ENCODE results near the gene SLC12A8. TPM values are rescaled to one million over a fixed set of nuclear protein-coding genes. Genes with fewer than 3 reads are reported as not detected.

Gene SLC12A8
- polyA plus RNA-seq, 1 of the 3 experiments (the other 2 are of a cell fraction), result 7.5 TPM

- H3K9me3 ChIP-seq, result no peaks in the 10 kb centered on the region
- H2AFZ ChIP-seq (ENCODE audit: low read depth), result no peak overlapping the region
- H3K27ac ChIP-seq (ENCODE audit: low read depth in 2 of 2, low read length in 1 of 2), result no peak overlapping the region
- no CpG with 5 or more reads among the region's 1 CpG for WGBS (ENCODE audit: low lambda C conversion rate)
- DNase-seq, result no peak
- ChIA-PET CTCF (no interaction called here), POLR2A (no interaction called here)
- no peak overlapping the region for H3K4me2 ChIP-seq
- H3K4me1 ChIP-seq (ENCODE audit: control insufficient read depth in 1 of 2, insufficient read depth in 2 of 2, low read depth in 1 of 2, low read length in 1 of 2), result peaks cover 0 to under 1% of the 10 kb centered on the region in 2 experiments; a peak in 1 of 4 replicates
- no peak for TF ChIP-seq POLR2AphosphoS5 (IDR thresholded peaks at IDR 0.05; ENCODE audit: low read depth, low read length)
- no peak for TF ChIP-seq NFIC (IDR thresholded peaks at IDR 0.05; ENCODE audit: borderline replicate concordance)
- TF ChIP-seq RFX5 (IDR thresholded peaks at IDR 0.05; ENCODE audit: low read length), result no peak
- no peak for TF ChIP-seq MAX (IDR thresholded peaks at IDR 0.05; ENCODE audit: low read depth)
- no peak for TF ChIP-seq TAF1 (IDR thresholded peaks at IDR 0.05; ENCODE audit: borderline replicate concordance, low read depth, low read length)
- TF ChIP-seq, protein P1, sequence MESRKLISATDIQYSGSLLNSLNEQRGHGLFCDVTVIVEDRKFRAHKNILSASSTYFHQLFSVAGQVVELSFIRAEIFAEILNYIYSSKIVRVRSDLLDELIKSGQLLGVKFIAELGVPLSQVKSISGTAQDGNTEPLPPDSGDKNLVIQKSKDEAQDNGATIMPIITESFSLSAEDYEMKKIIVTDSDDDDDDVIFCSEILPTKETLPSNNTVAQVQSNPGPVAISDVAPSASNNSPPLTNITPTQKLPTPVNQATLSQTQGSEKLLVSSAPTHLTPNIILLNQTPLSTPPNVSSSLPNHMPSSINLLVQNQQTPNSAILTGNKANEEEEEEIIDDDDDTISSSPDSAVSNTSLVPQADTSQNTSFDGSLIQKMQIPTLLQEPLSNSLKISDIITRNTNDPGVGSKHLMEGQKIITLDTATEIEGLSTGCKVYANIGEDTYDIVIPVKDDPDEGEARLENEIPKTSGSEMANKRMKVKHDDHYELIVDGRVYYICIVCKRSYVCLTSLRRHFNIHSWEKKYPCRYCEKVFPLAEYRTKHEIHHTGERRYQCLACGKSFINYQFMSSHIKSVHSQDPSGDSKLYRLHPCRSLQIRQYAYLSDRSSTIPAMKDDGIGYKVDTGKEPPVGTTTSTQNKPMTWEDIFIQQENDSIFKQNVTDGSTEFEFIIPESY (IDR thresholded peaks at IDR 0.05; ENCODE audit: borderline replicate concordance, low read depth), result no peak
- TF ChIP-seq JUND (IDR thresholded peaks at IDR 0.05), result no peak
- H3K79me2 ChIP-seq (ENCODE audit: insufficient read depth), result no peaks in the 10 kb centered on the region
- no peaks in the 10 kb centered on the region for H3K36me3 ChIP-seq (replicated peaks in 1 of 2; ENCODE audit: control insufficient read depth in 1 of 2, insufficient read depth in 2 of 2, low read length in 1 of 2)
- no peak overlapping the region for H3K4me3 ChIP-seq (ENCODE audit: low read depth in 2 of 2, low read length in 1 of 2)
- H3K9ac ChIP-seq, result no peak overlapping the region
- no peaks in the 10 kb centered on the region for H3F3A ChIP-seq (replicated peaks; ENCODE audit: insufficient read depth)
- no peaks in the 10 kb centered on the region for H4K20me1 ChIP-seq (ENCODE audit: insufficient read depth)
- H3K9me2 ChIP-seq, result no peaks in the 10 kb centered on the region
- no peaks in the 10 kb centered on the region for H3K27me3 ChIP-seq (ENCODE audit: insufficient read depth)
These were observed 4.5 kb downstream of the SLC12A8 start for GRCh38 chr3:125207949-125208568.

DNA sequence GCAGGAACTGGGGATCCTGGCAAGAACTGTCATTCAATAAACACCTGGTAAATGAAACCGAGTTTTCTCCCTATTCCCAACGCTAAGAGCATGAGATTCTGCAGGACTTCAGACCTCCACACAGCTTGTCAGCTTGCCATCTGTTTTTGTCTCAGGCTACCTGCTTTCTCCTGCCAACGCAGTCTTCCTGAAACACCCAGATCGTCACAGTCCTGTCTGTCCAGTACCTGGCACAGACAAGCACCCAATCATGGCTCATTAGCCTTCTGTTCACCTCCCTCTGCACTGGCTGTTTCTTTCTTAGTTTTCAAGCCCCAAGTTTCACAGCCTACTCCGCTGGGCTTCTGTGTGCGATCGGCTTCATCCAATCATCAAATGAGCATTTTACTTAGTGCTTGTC is 5.0 kb downstream of the SLC12A8 start:
- Histone ChIP-seq H3K27me3 (ENCODE audit: insufficient read depth) (no peaks in the 10 kb centered on the region), H3K9me3 (no peaks in the 10 kb centered on the region), H3K4me2 (no peak overlapping the region), H3K9me2 (no peaks in the 10 kb centered on the region), H3K27ac (ENCODE audit: low read depth in 2 of 2, low read length in 1 of 2) (no peak overlapping the region), H3K9ac (no peak overlapping the region), H3K36me3 (replicated peaks in 1 of 2; ENCODE audit: control insufficient read depth in 1 of 2, insufficient read depth in 2 of 2, low read length in 1 of 2) (no peaks in the 10 kb centered on the region), H3K4me1 (ENCODE audit: control insufficient read depth in 1 of 2, insufficient read depth in 2 of 2, low read depth in 1 of 2, low read length in 1 of 2) (no peaks in the 10 kb centered on the region), H4K20me1 (ENCODE audit: insufficient read depth) (no peaks in the 10 kb centered on the region), H2AFZ (ENCODE audit: low read depth) (no peak overlapping the region), H3K79me2 (ENCODE audit: insufficient read depth) (no peaks in the 10 kb centered on the region), H3K4me3 (ENCODE audit: low read depth in 2 of 2, low read length in 1 of 2) (no peak overlapping the region), H3F3A (replicated peaks; ENCODE audit: insufficient read depth) (no peaks in the 10 kb centered on the region)
- ChIA-PET POLR2A (no interaction called here), CTCF (no interaction called here)
- WGBS (ENCODE audit: low lambda C conversion rate), result 84% methylated on average over 7 of the region's 7 CpGs
- no peak for DNase-seq
- TF ChIP-seq, protein P1 (IDR thresholded peaks at IDR 0.05; ENCODE audit: borderline replicate concordance, low read depth), result no peak
- TF ChIP-seq MXI1 (IDR thresholded peaks at IDR 0.05; ENCODE audit: low read depth, low read length) (no peak), CHD2 (IDR thresholded peaks at IDR 0.05; ENCODE audit: low read length, partially characterized antibody) (no peak), RFX5 (IDR thresholded peaks at IDR 0.05; ENCODE audit: low read length) (no peak), SMC3 (IDR thresholded peaks at IDR 0.05; ENCODE audit: low read depth, low read length) (no peak), PBX3 (IDR thresholded peaks at IDR 0.05) (no peak), JUND (IDR thresholded peaks at IDR 0.05) (no peak), EZH2phosphoT487 (IDR thresholded peaks at IDR 0.05; ENCODE audit: borderline replicate concordance, low read depth) (no peak), YY1 (IDR thresholded peaks at IDR 0.05; ENCODE audit: low read depth) (no peak), POLR2AphosphoS5 (IDR thresholded peaks at IDR 0.05; ENCODE audit: low read depth, low read length) (no peak), TCF12 (IDR thresholded peaks at IDR 0.05) (no peak), EP300 (IDR thresholded peaks at IDR 0.05; ENCODE audit: borderline replicate concordance in 1 of 2, low read depth in 1 of 2, low read length in 1 of 2) (no peak)
- TF ChIP-seq, protein P2, sequence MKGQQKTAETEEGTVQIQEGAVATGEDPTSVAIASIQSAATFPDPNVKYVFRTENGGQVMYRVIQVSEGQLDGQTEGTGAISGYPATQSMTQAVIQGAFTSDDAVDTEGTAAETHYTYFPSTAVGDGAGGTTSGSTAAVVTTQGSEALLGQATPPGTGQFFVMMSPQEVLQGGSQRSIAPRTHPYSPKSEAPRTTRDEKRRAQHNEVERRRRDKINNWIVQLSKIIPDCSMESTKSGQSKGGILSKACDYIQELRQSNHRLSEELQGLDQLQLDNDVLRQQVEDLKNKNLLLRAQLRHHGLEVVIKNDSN (IDR thresholded peaks at IDR 0.05; ENCODE audit: borderline replicate concordance, low read depth), result no peak
- TF ChIP-seq, protein P3, sequence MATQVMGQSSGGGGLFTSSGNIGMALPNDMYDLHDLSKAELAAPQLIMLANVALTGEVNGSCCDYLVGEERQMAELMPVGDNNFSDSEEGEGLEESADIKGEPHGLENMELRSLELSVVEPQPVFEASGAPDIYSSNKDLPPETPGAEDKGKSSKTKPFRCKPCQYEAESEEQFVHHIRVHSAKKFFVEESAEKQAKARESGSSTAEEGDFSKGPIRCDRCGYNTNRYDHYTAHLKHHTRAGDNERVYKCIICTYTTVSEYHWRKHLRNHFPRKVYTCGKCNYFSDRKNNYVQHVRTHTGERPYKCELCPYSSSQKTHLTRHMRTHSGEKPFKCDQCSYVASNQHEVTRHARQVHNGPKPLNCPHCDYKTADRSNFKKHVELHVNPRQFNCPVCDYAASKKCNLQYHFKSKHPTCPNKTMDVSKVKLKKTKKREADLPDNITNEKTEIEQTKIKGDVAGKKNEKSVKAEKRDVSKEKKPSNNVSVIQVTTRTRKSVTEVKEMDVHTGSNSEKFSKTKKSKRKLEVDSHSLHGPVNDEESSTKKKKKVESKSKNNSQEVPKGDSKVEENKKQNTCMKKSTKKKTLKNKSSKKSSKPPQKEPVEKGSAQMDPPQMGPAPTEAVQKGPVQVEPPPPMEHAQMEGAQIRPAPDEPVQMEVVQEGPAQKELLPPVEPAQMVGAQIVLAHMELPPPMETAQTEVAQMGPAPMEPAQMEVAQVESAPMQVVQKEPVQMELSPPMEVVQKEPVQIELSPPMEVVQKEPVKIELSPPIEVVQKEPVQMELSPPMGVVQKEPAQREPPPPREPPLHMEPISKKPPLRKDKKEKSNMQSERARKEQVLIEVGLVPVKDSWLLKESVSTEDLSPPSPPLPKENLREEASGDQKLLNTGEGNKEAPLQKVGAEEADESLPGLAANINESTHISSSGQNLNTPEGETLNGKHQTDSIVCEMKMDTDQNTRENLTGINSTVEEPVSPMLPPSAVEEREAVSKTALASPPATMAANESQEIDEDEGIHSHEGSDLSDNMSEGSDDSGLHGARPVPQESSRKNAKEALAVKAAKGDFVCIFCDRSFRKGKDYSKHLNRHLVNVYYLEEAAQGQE (IDR thresholded peaks at IDR 0.05; ENCODE audit: low read depth, low read length), result no peak

Measured in SK-N-SH (cell line).